Stimulated activated CD4-positive, alpha-beta T cell treated with anti-CD3 and anti-CD28 coated beads, TNF-alpha, amount 100 ng/mL, for 48 hours (primary cell): ENCODE data around the gene ALPI.

Source experiments
- DNase-seq, 3 donors: peaks; one replicate each; pipeline ENCODE4 v3.0.0-alpha.2; 2020; ENCODE audit warnings: low read depth in 3 of 3

Gene ALPI

DNA sequence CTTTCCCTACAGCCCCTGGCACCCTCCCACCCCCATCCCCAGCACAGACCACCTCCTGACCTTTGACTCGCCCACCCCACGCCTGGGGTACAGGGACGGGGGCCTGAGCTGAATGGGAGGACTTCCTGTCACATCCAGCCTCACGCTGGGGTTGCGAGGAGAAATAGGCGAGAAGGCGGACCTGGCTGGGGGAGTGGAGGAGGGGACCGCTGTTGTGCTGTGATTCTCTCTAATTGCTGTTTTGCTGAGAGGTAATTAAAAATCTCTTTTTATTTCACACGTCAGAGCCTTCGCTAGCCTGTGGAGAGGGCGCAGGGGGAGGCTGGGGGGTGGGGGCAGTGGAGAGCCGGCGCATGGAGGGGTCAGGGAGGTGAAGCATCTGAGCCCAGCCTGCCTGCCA lies 41.4 kb downstream of the ALPI start:
- no peak for DNase-seq

DNA sequence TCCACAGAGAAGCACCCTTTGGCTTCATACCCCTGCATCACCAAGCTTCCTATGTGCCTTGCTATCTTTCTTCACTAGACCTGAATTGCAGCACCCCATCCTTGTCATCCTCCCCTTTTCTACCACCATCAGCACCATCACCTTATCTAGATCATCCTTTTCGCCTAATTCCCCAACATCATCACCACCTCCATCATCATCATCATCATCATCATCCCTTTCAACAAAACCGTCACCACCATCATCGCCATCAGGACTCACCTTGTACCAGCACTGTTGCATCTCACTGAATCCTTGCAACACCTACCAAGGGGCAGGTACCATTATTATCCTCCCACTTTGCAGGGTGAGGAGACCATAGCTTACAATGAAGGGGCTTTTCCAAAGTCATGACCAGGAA lies 42.5 kb downstream of the ALPI start:
- DNase-seq, result no peak

DNA sequence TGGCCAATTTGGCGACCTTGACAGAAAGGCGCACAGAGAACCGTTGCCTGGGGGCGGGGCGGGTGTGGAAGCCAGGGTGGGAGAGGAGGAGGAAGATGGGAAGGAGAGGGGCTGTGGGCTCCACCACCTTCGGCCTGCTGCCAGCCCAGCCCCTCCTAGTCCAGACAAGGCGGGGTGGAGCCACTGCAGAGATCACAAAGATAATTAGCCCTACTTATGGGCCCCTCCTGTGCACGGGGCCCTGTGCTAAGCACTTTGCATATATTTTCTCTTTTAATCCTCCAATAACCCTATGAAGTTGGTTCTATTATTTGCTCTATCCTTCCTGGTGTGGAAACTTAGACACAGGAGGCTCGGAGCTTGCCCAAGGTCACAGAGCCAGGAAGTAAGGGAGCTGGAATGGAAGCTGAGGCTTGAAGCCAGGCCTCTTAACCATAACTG lies 45.4 kb downstream of the ALPI start:
- DNase-seq, result no peak

DNA sequence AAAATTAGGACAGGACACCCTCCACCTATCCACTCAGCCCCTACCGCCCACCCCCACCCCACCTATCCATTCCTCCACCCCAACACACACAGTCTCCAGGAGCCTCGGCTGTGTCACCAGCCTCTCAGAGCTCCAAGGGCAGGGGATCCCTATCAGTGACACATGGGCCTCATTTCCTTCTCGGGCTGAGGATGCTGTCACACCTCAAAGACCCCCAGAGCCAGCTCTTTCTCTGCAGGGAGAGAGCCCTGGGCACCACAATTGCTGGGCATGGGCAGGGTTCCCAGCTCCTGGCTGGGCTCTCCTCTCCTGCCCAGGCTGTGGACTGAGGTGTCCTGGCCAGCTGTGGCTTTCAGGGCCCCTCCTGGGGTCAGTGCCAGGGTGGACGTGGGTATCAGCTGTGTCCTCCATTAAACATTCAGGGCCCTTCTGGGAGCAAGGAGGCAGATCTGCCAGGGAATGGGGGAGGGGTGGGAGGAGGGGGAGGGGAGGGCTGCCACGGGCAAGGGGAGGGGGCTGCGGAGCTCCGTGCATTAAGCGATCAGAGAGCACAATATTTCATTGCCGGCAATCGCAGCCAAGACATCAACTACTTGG lies 45.9 kb downstream of the ALPI start:
- no peak for DNase-seq

DNA sequence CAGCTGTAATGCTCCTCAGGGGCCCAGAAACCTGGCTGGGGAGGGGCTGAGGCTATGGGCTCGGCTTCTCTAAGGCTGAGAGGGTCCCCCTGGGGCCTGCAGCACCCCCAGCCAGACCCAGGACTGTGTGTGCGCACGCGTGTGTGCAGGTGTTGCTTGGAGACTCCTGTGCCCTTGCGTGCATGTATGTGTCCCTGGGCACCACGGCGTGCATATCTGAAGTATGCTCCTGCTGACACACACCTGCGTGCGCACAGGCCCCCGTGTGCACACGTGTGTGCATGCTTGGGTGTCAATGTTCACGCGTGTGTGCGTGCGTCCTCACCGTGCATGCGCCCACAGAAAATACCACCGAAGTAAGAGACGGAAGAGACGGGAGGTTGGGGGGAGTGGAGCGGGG lies 46.6 kb downstream of the ALPI start:
- DNase-seq, result no peak

DNA sequence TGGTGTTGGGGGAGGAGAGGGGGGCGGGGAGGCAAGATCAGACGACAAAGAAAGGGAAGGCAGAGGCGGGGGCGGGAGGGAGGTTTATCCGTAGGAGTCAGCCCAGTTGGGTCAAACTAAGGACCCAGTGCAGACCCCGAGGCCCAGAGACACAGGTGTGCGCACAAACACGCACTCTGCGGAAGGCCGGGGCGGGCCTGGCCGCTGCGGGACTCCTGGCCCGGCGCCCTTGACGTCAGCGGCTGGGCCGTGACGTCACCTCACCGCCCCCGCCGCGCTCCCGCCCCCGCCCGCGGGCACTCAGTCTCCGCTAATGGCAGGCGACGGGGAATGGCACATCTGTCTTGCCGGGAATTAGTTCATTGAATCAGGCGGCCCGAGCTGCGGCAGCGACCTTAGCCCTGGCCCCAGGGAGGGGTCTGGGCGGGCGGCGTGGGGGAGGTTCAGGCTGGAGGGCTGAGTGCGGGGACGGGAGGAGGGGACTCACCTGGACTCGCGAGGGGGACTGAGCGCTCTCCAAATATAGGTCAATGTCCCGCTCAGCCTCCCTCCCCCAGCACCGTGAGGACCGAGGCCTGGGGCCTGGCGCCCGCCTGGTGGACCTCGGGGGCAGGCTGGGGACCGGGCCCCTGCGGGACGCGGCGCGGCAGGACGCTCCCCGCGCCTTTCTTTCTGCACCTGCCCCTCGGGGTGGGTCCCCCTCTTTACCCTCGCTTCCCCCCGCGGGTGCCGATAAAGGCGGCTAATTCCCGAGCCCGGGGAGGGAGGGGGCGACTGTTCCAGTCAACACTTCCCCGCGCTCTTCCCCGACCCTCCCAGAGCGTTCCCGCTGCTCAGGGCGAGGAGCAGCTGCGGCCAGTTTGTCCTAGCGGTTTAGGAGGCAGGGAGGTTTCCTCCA lies 47.2 kb downstream of the ALPI start:
- no peak for DNase-seq

DNA sequence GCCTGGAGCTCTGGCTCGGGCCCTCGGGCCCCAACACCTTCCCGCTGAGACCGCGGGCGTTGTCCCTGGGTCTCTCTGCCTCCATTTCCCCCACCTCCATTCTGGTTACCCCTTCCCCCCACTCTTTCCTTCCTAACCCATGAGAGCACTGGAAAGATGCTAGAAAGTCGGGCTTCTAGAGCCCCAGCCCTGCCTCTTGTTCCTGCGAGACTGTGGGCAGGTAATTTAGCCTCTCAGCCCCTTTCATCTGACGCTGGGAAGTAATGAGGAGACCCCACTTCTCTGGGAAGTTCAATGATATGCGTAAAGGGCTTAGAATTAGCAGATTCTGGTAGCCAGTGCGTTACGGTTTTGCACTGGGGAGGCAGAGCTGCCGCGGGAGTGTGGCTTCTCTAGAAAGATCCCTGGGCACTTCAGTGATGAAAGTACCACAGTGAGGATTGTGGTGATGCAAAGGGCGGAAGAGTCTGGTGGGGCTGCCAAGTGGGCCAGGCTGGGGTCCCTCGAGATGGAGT lies 47.9 kb downstream of the ALPI start:
- DNase-seq, result no peak

DNA sequence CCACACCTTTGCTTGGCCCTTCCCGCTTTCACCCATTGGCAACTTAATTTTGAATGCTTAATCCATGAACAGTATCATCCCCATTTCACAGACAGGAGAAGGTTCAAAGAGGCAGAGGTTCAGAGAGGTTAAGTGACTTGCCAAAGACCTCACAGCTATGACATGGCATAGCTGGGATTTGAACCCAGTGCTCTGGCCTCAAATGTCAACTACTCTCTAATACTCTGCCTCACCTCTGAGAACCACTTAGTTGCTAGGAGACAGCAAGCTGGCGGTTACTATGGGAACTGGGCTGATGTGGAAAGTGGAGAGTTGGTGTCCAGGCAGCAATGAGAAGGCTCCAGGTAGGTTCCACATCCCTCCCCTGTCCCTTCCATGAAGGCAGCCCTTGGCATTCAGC lies 48.5 kb downstream of the ALPI start:
- DNase-seq, result no peak

DNA sequence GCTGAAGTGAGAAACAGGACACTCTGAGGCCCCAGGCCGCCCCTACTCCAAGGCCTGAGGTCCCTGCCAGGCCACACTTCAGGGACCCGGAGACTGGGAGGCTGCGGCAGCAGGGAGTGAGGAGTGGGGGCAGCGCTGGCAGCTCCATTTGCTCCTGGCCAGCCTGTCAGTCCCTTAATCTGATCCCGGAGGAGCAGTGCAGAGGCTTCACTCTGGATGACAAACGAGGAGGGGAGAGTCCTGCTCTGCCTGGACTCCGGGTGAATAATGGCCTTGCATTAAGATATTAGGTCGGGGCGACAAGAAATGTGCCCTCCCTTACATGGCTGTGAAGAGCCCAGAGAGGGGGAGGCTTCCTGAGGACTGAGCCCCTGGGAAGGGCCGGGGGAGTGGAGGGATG lies 49.9 kb downstream of the ALPI start:
- DNase-seq, result no peak

DNA sequence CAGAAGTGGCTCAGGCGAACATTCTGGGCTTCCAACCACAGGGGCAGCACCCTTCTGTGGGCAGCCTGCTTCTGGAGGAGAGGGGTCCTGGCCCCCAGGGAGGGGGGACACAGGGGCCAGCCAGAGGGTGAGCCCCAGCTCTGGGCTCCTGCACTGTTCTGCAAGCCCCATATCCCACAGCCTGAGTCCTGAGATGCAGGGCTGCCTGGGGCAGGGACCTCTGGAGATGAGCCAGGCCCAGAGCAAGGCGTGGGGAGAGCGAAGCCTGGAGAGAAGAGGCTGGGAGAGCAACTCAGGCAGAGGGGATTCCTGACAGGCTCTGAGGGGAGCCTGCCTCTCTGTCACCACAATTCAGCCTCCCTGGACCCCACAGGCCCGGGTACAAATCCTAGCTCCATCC lies 50.8 kb downstream of the ALPI start:
- no peak for DNase-seq

DNA sequence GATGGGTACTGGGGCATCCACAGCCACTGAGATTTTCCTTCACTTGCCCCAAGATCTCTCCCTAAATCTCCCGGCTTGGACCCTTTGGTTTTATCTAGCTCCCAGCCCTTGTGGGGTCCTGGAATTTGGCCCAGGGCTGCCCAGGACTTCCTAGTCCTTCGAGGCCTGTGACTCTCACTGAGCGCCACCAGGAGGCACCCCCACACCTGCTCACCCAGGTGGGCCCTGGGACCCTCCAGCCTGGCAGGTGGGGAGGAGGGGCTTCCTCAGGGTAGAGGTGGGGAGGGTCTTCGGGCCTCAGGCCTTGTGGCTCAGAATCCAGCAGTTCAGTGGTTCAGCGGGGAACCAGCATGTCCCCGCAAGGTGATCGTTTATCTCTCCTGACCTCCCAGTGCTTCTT lies 52.3 kb downstream of the ALPI start:
- no peak for DNase-seq
